Measurements from ENCODE around the gene IKZF3. TPM values are rescaled to one million over a fixed set of nuclear protein-coding genes. Genes with fewer than 3 reads are reported as not detected.

Gene IKZF3
- total and polyA plus RNA-seq, 10 of the 15 experiments (the other 5 are each of a cell fraction or from before 2014, with no cell fraction given), result 5.5 to 98.2 (median 47.6) TPM

DNA sequence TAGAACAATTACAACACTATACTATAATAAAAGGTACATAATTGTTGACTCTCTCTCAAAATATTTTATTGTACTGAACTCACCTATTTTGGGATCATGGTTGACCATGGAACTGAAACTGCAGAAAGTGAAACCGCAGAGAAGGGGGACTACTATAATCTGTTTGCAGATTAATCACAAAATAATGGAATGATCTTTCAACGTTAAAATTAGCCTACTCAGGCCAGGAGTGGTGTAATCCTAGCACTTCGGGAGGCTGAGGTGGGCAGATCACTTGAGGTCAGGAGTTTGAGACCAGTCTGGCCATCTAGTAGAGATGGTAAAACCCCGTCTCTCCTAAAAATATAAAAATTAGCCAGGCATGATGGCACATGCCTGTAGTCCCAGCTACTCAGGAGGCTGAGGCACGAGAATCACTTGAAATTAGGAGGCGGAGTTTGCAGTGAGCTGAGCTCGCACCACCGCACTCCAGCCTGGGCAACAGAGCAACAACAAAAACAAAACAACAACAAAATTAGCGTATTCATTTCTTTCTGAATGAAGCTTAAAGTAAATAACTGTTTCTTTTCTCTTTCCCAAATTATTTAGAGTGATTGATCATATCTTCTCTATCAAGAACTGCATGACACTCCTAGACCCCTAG is 45.6 kb downstream of the IKZF3 start:
- no peak for DNase-seq (ENCODE audit: low read depth, low spot score)
- TF ChIP-seq, protein P1, sequence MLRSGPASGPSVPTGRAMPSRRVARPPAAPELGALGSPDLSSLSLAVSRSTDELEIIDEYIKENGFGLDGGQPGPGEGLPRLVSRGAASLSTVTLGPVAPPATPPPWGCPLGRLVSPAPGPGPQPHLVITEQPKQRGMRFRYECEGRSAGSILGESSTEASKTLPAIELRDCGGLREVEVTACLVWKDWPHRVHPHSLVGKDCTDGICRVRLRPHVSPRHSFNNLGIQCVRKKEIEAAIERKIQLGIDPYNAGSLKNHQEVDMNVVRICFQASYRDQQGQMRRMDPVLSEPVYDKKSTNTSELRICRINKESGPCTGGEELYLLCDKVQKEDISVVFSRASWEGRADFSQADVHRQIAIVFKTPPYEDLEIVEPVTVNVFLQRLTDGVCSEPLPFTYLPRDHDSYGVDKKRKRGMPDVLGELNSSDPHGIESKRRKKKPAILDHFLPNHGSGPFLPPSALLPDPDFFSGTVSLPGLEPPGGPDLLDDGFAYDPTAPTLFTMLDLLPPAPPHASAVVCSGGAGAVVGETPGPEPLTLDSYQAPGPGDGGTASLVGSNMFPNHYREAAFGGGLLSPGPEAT (IDR thresholded peaks at IDR 0.05; ENCODE audit: low read depth), result peak; percentile 34; the same call in 1 of the 2 replicates
- TF ChIP-seq, protein P2, sequence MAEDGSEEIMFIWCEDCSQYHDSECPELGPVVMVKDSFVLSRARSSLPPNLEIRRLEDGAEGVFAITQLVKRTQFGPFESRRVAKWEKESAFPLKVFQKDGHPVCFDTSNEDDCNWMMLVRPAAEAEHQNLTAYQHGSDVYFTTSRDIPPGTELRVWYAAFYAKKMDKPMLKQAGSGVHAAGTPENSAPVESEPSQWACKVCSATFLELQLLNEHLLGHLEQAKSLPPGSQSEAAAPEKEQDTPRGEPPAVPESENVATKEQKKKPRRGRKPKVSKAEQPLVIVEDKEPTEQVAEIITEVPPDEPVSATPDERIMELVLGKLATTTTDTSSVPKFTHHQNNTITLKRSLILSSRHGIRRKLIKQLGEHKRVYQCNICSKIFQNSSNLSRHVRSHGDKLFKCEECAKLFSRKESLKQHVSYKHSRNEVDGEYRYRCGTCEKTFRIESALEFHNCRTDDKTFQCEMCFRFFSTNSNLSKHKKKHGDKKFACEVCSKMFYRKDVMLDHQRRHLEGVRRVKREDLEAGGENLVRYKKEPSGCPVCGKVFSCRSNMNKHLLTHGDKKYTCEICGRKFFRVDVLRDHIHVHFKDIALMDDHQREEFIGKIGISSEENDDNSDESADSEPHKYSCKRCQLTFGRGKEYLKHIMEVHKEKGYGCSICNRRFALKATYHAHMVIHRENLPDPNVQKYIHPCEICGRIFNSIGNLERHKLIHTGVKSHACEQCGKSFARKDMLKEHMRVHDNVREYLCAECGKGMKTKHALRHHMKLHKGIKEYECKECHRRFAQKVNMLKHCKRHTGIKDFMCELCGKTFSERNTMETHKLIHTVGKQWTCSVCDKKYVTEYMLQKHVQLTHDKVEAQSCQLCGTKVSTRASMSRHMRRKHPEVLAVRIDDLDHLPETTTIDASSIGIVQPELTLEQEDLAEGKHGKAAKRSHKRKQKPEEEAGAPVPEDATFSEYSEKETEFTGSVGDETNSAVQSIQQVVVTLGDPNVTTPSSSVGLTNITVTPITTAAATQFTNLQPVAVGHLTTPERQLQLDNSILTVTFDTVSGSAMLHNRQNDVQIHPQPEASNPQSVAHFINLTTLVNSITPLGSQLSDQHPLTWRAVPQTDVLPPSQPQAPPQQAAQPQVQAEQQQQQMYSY (CRISPR knock-in tag; IDR thresholded peaks at IDR 0.05), result no peak
- TF ChIP-seq POLR2AphosphoS5 (IDR thresholded peaks at IDR 0.05; ENCODE audit: low read length), result no peak
- TF ChIP-seq, protein P3, sequence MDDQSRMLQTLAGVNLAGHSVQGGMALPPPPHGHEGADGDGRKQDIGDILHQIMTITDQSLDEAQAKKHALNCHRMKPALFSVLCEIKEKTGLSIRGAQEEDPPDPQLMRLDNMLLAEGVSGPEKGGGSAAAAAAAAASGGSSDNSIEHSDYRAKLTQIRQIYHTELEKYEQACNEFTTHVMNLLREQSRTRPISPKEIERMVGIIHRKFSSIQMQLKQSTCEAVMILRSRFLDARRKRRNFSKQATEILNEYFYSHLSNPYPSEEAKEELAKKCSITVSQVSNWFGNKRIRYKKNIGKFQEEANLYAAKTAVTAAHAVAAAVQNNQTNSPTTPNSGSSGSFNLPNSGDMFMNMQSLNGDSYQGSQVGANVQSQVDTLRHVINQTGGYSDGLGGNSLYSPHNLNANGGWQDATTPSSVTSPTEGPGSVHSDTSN (IDR thresholded peaks at IDR 0.05; ENCODE audit: insufficient replicate concordance, low read depth, low read length), result no peak
- peak; percentile 57; the same call in 1 of the 2 replicates for TF ChIP-seq DPF2 (IDR thresholded peaks at IDR 0.05)
- TF ChIP-seq, protein P4, sequence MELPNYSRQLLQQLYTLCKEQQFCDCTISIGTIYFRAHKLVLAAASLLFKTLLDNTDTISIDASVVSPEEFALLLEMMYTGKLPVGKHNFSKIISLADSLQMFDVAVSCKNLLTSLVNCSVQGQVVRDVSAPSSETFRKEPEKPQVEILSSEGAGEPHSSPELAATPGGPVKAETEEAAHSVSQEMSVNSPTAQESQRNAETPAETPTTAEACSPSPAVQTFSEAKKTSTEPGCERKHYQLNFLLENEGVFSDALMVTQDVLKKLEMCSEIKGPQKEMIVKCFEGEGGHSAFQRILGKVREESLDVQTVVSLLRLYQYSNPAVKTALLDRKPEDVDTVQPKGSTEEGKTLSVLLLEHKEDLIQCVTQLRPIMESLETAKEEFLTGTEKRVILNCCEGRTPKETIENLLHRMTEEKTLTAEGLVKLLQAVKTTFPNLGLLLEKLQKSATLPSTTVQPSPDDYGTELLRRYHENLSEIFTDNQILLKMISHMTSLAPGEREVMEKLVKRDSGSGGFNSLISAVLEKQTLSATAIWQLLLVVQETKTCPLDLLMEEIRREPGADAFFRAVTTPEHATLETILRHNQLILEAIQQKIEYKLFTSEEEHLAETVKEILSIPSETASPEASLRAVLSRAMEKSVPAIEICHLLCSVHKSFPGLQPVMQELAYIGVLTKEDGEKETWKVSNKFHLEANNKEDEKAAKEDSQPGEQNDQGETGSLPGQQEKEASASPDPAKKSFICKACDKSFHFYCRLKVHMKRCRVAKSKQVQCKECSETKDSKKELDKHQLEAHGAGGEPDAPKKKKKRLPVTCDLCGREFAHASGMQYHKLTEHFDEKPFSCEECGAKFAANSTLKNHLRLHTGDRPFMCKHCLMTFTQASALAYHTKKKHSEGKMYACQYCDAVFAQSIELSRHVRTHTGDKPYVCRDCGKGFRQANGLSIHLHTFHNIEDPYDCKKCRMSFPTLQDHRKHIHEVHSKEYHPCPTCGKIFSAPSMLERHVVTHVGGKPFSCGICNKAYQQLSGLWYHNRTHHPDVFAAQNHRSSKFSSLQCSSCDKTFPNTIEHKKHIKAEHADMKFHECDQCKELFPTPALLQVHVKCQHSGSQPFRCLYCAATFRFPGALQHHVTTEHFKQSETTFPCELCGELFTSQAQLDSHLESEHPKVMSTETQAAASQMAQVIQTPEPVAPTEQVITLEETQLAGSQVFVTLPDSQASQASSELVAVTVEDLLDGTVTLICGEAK (IDR thresholded peaks at IDR 0.05; ENCODE audit: borderline replicate concordance), result no peak
- TF ChIP-seq, protein P5, sequence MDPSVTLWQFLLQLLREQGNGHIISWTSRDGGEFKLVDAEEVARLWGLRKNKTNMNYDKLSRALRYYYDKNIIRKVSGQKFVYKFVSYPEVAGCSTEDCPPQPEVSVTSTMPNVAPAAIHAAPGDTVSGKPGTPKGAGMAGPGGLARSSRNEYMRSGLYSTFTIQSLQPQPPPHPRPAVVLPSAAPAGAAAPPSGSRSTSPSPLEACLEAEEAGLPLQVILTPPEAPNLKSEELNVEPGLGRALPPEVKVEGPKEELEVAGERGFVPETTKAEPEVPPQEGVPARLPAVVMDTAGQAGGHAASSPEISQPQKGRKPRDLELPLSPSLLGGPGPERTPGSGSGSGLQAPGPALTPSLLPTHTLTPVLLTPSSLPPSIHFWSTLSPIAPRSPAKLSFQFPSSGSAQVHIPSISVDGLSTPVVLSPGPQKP (IDR thresholded peaks at IDR 0.05; ENCODE audit: low read depth, low read length), result no peak
- TF ChIP-seq CREM (IDR thresholded peaks at IDR 0.05; ENCODE audit: low read depth), result no peak; the same call in 1 of the 2 replicates

More for the DNA sequence above, 45.6 kb downstream of the IKZF3 start:
- WGBS (ENCODE audit: insufficient coverage, insufficient replicate concordance, low lambda C conversion rate, missing lambda C conversion rate), result 9% methylated on average over 9 of the region's 9 CpGs
- CTCF ChIA-PET, result interaction anchor here (0.7 to 4.1 kb wide), 5 partner anchors 10 to 162 kb away, joined by 3 to 17 read pairs (median 3); partner anchors contain the start of gene PSMD3
- BruUV-seq (replicated peaks), result no TSS peak
- peak overlapping the region; percentile 62 for H3K27ac ChIP-seq (ENCODE audit: control insufficient read depth, insufficient read depth)
- ATAC-seq (peak; percentile 59), FAIRE-seq (no peak)
- peak overlapping the region; percentile 24 for H3K4me2 ChIP-seq (ENCODE audit: control insufficient read depth, insufficient read depth)
- SMC1A ChIA-PET (ENCODE audit: uncharacterized antibody, unreplicated experiment), result interaction anchor here (0.6 to 4.7 kb wide), 15 partner anchors 10 to 136 kb away, joined by 3 to 35 read pairs (median 5); no protein-coding TSS in a partner anchor
- intact Hi-C loops (cut with micrococcal nuclease; ENCODE audit: unreplicated experiment) (no loop called here), in situ Hi-C loops (cut with MboI) (no loop called here)
- peaks cover 42% of the 10 kb centered on the region for H3K4me1 ChIP-seq (ENCODE audit: control insufficient read depth, insufficient read depth, low read length)
- H3K27me3 ChIP-seq (replicated peaks in 1 of 2; ENCODE audit: control insufficient read depth in 2 of 2, insufficient read depth in 2 of 2, low read length in 1 of 2), result no peaks in the 10 kb centered on the region
- RAD21 ChIA-PET (ENCODE audit: unreplicated experiment), result interaction anchor here (0.9 to 4.1 kb wide), 10 partner anchors 11 to 63 kb away, joined by 3 to 49 read pairs (median 5); partner anchors contain the start of gene IKZF3
- H3K79me2 ChIP-seq (ENCODE audit: control insufficient read depth, insufficient read depth, low read length), result peaks cover 37% of the 10 kb centered on the region
- H3K4me3 ChIP-seq, result no peak overlapping the region
- no peaks in the 10 kb centered on the region for H4K20me1 ChIP-seq (ENCODE audit: control insufficient read depth, insufficient read depth)
- H3K9me3 ChIP-seq (replicated peaks; ENCODE audit: control insufficient read depth, insufficient read depth, low read length), result peaks cover 11% of the 10 kb centered on the region; the same call in 2 of the 3 replicates
- no peak overlapping the region for H3K9ac ChIP-seq (ENCODE audit: control insufficient read depth, insufficient read depth, low read length)
- POLR2A ChIA-PET, result interaction anchor here (0.8 to 1.5 kb wide), 7 partner anchors 12 to 88 kb away, joined by 3 to 4 read pairs (median 3); partner anchors contain the start of gene MIEN1
- H3K36me3 ChIP-seq (ENCODE audit: control insufficient read depth in 2 of 2, insufficient read depth in 2 of 2, low read length in 1 of 2), result peaks cover 7 to 20% of the 10 kb centered on the region in 2 experiments
- H2AFZ ChIP-seq (ENCODE audit: control insufficient read depth, low read depth, low read length), result no peak overlapping the region
